CD4-positive, alpha-beta T cell treated with Interleukin-6 for 4 hours (primary cell): ENCODE measurements around the gene TMCC1.
A peak's percentile ranks its signal among the peaks of the same experiment; 100 is the strongest.
"Not testable (repeated sequence)": the region's sequence is repeated elsewhere in the genome, so short reads cannot be mapped to it uniquely, and the experiment has no call there.

Experiments
- DNase-seq: peaks from one replicate; pipeline ENCODE4 v3.0.0-alpha.2; 2020; ENCODE audit warnings: mixed read lengths

Gene TMCC1

GRCh38 chr3:129834580-129834979 is 58.9 kb downstream of the TMCC1 start:
- no peak for DNase-seq

DNA sequence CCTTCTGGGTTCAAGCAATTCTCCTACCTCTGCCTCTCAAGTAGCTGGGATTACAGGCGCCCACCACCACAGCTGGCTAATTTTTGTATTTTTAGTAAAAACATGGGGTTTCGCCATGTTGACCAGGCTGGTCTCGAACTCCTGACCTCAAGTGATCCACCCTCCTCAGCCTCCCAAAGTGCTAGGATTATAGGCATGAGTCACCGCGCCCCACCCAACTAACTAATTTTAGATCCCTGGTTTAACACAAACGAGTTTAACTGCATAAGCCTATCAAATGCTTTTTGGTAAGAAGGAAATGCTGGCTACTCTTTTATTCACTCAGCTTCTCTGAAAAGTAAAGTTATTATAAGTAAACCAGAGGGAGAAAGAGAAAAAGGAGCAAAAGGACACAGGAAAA is 61.6 kb downstream of the TMCC1 start:
- DNase-seq = not testable (repeated sequence)

DNA sequence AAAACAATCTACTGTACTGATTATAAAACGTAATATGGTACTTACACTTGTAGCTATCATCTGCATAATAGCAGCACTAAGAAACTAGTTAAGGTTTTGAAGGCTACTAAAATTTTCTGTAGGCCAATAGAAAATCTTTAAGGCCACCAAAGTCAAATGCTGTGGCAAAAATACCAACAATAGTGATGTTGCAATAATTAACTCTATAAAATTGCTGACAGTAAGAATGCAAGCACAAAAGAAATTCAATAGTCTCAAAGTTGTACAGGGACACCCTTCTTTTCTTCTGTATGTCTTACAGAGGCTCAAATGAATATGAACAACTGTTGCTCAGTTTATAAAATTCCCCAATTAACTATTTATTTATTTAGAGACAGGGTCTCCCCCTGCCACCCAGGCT is 62.0 kb downstream of the TMCC1 start:
- no peak for DNase-seq

GRCh38 chr3:129829640-129830039 is 63.9 kb downstream of the TMCC1 start:
- peak; percentile 37 for DNase-seq

DNA sequence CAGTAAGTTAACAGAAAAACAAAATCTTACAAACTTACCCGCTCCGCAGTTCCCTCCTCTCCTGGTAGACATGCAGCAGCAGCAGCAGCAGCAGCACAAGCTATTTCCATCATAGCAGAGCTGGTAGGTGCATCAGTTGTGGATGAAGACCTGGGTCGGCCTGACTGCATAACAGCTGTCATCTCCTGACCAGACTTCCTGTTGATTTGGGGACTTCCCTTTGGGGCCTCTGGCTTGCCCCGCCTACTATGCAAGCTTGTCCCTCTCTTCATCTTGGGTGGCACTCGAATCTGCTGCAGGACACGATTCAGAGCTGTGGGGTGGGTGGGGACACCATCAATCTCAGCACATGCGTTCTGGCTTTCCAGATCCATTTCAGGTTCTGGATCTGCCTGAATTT is 65.7 kb downstream of the TMCC1 start:
- DNase-seq = peak; percentile 36

GRCh38 chr3:129824926-129825541 is 68.5 kb downstream of the TMCC1 start:
- DNase-seq = peak; percentile 60

DNA sequence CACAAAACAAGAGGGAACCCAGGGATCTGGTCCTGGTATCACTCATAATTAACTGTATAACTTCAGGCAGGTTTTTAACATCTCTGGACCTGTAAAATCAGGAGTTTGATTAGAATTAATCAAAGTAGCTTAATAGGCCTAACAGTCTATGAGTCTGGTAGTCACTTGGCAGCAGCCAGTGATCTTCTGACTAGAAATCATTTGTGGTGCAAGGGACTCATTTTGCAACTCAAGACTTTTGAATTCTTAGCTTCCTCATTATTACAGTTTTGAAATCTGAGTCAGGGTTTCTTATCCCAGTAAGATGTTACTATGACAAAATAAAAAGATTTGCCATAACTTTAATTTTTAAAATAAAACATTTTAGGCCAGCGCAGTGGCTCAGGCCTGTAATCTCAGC is 70.8 kb downstream of the TMCC1 start:
- no peak for DNase-seq

DNA sequence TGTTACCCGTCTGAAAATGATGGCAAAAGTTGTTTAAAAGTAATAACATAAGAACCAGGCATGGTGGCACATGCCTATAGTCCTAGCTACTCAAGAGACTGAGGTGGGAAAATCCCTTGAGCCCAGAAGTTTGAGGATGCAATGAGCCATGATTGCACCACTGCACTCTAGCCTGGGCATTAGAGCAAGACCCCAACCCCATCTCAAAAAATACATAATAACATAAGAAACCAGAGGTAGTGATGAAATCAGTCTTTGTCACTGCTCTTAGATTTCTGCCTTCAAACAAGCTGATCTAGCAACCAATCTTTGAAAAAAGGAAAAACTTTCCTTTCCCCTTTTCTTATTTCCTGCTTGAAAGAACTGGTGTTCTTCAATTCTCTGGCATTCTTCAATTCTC is 71.3 kb downstream of the TMCC1 start:
- no peak for DNase-seq

GRCh38 chr3:129820587-129820986 is 72.9 kb downstream of the TMCC1 start:
- DNase-seq = no peak

- DNase-seq = no peak
Observed at GRCh38 chr3:129812589-129812988, 80.9 kb downstream of the TMCC1 start.

DNA sequence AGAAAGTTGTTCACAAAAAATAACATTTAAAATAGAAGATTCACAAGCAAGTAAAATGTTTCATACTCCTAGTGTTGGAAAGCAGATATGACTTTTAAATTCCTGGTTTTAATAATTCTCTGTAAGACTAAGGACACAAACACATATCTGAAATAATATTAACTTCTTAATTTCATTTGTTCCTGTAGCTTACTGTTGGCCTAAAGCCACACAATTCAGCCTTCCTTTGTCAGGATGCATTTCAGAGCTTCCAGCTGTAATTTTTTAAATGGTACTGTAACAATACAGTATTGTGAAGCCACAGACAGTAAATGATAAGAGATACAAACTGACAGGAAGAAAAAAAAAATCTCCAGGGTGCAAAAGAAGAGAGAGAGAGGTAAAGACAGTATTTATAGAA is 84.2 kb downstream of the TMCC1 start:
- DNase-seq = no peak

DNA sequence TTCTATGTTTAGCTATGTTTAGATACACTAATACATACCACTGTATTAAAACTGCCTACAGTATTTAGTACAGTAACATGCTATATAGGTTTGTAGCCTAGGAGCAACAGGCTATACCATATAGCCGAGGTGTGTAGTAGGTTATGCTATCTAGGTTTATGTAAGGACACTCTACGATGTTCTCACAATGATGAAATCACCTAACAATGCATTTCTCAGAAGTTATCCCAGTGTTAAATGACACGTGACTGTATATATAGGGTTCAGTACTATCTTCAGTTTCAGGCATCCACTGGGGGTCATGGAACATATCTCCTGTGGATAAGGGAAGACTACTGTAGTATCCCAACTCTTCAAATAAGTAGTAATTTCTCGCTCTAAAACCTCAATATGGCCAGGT is 97.4 kb downstream of the TMCC1 start:
- no peak for DNase-seq

GRCh38 chr3:129795186-129796010 is 98.1 kb downstream of the TMCC1 start:
- no peak for DNase-seq

- peak; percentile 29 for DNase-seq
Observed at GRCh38 chr3:129794311-129795185, 99.0 kb downstream of the TMCC1 start.

DNA sequence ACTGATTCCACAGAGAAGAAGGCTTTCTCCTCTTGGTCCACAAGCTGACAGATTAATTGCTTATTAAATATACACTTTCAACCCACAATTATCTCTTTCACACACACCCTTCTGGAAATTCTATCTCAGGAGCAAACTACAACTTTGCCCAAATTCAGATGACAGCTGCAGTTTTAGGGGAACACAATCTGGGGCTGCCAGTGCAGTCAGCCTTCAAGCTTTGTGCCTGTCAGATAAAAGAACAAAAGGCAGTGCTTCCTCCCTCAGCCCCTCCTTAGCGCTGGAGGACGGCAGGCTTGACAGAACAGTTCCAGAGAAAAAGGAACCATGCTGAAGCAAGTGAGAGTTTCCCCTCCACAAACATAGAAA is 99.6 kb downstream of the TMCC1 start:
- no peak for DNase-seq

GRCh38 chr3:129793319-129793718 is 100.2 kb downstream of the TMCC1 start:
- DNase-seq = no peak

DNA sequence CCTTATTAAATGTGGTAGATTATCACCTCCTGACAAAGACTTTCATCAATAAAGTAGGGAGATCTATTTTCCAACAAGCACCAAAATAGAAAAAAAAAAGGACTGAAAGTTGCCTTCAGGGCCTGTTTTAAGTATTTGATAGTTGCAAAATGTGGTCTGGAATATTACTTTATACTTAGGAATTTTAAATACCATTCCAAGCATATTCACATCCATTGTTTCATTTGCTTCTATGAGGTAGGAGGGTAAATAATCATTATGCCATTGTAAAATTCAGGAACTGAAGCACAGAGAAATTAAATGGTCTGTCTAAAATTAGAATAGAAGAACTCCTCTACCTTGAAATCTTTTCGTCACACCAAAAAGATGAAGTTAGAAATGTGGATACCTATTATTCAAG is 110.0 kb downstream of the TMCC1 start:
- DNase-seq = no peak

DNA sequence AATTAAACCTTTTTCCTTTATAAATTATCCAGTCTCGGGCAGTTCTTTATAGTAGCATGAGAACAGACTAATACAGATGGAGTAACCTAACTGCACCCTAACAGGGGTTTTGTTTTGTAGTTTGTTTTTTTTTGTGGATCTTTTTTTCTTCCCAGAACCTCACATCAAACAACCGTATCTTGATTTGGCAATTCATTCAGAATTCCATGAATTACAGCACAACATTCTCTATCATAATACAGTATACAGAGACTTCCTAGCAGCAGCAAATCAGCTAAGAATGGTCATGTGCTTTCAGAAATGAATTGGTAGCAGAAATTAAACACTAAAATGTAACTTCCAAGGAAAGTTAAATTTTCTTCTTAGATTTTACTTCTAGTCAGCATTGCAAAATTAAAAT is 114.6 kb downstream of the TMCC1 start:
- DNase-seq = no peak

- no peak for DNase-seq
Observed at GRCh38 chr3:129777806-129778205, 115.7 kb downstream of the TMCC1 start.

GRCh38 chr3:129775870-129776269 is 117.6 kb downstream of the TMCC1 start:
- no peak for DNase-seq

DNA sequence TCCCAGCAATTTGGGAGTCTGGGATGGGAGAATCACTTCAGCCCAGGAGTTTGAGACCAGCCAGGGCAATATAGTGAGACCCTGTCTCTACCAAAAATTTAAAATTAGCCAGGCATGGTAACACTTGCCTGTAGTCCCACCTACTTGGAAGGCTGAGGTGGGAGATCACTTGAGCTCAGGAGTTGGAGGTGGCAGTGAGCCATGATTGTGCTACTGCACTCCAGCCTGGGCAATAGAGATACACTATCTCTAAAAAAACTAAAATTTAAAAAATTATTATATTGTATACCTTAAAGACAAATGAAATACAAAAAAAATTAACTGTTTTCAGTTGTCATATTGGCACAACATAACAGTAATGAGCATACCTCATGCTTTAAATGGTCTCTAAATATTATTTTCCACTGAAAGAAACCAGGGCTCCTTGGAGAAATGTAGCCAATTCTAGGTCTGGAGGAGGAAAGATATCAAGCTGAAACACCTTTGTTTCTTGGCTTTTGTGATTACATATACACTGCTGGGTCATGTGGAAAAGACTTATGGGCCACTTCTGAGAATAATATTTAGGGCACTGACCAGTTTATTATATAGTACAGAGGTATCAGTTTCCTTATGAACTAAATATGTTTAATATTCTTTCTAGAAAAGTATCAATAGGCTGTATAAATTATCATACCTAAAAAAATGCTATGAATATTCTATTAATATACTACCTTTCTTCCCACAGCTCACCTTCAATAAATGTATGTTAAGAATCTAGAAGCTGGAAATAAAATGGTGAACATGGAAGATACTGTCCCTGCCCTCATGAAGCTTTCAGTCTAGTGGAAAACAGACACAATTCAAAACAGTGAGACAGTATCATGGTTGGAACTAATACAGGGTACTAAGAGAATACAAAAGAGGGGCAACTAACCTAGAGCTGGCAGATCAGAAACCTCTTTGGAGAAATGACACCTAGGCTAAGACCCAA is 119.5 kb downstream of the TMCC1 start:
- no peak for DNase-seq

DNA sequence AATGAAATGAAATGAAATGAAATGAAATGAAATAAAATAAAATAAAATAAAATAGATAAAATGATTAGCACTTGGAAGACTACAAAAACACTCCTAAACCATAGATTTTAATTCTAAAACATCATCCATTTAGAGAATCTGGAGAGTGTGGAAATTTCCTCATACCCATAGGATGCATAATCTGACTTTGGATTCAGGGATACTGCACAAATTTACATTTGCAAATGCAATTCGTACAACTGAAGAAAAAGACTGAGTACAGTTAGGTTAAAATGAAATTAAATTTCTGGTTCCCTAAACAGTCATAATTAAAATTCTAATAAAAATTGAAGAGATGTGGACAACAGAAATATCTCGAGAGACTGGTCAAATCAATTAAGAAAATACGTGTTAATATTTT is 122.9 kb downstream of the TMCC1 start:
- no peak for DNase-seq
